Right forelimb (tissue), 1 donor: ENCODE data around the gene PLCL1.
"Not testable (repeated sequence)": the region's sequence is repeated elsewhere in the genome, so short reads cannot be mapped to it uniquely, and the experiment has no call there.

Experiments
- DNase-seq: peaks from one replicate; pipeline ENCODE4 v3.0.0-alpha.2; 2018

Gene PLCL1

GRCh38 chr2:197810491-197810890 is 6.1 kb downstream of the PLCL1 start:
- no peak for DNase-seq

GRCh38 chr2:197813093-197813787 is 8.8 kb downstream of the PLCL1 start:
- DNase-seq = no peak

DNA sequence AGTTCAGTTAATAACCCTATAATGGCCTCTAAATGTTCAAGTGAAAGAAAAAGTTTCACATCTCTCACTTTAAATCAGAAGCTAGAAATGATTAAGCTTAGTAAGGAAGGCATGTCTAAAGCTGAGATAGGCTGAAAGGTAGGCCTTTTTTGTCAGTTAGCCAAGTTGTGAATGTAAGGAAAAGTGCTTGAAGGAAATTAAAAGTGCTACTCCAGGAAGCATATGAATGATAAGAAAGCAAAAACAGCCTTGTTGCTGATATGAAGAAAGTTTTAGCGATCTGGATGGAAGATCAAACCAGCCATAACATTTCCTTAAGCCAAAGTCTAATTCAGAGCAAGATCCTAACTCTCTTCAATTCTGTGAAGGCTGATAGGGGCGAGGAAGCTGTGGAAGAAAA is 10.1 kb downstream of the PLCL1 start:
- no peak for DNase-seq

DNA sequence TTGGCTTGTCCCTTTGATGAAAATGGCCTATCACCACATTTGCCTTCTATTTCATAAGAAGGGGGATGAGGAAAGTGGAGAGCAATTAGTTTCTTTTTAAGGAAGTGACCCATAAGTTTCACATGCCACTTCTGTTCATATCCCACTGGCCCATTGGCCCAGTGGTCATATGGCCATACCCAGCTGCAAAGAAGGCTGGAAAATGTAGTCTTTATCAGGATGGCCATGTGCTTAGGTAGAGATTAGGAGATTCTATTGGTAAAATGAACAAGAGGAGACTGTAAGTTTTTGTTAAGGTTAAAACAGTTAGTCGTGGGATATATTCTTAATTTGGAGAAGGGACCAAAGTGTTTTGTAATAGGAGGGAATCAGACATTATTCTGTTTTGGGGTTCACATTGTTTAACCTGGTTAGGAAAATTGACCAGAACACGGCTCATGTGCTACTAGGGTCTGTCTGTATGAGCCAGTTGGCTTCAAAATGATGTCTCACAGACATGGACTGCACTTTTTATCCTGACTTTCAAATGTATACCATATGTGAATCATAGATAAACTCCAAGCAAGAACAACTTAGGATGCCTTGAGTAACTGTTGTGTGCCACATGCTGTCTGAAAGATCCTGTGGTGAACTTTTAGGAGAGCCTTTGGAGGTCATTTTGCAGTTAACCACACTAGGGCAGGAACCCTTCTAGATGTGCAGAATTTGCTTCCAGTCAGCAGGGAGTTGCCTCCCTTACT is 17.3 kb downstream of the PLCL1 start:
- DNase-seq = no peak

GRCh38 chr2:197822333-197822732 is 17.9 kb downstream of the PLCL1 start:
- DNase-seq = no peak

DNA sequence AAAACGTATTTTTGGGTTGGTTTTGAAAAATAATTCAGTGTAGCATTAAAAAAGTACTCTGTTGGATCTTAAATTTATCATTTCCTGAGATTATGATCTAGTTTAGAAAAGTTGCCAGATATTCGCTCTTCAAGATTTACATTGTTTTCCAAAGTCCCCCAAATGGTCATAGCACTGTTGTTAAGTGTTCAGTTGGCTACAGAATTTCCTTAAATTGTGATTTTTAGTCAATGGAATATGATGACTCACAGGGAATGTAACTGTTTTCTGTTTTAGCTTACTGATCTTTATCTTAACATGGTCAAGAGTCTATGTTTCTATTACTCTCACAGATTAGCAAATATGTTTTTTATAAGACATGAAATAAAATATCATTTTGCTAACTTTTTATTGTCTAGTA is 23.2 kb downstream of the PLCL1 start:
- no peak for DNase-seq

DNA sequence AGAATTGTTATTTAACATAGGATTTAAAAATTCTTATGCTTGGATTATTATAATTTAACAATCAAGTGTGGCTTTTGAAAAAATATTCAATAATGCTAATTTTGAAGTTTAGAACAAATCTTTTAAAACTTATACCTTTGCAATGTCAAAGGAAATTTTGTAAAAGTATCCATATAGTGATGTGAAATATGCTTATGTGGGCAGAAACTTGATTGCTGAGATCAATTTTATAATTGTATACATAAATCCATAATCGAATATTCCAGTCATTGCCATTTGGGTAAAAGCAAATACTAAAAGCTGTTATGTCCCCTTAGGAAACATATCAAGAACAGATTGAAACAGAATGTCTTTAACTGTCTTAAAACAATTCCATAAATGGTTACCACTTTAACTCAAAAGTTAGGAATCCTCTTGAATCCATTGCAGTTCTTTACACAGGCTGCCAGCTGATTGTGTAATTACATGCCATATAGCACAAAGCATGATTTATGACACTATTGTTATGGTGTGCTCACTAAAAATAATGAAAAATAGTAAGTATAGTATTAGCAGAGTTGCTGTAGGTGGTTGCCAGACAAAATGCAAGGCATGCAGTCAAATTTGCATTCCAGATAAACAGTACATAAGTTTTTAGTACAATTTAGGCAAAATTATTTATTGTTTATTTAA is 24.2 kb downstream of the PLCL1 start:
- DNase-seq = no peak

DNA sequence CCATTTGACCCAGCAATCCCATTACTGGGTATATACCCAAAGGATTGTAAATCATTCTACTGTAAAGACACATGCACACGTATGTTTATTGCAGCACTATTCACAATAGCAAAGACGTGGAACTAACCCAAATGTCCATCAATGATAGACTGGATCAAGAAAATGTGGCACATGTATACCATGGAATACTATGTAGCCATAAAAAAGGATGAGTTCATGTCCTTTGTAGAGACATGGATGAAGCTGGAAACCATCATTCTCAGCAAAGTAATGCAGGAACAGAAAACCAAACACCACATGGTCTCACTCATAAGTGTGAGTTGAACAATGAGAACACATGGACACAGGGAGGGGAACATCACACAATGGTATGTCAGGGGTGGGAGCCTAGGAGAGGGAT is 30.4 kb downstream of the PLCL1 start:
- DNase-seq = not testable (repeated sequence)

- DNase-seq = no peak
These were observed 30.9 kb downstream of the PLCL1 start for GRCh38 chr2:197835293-197835692.

GRCh38 chr2:197838036-197838435 is 33.6 kb downstream of the PLCL1 start:
- no peak for DNase-seq

DNA sequence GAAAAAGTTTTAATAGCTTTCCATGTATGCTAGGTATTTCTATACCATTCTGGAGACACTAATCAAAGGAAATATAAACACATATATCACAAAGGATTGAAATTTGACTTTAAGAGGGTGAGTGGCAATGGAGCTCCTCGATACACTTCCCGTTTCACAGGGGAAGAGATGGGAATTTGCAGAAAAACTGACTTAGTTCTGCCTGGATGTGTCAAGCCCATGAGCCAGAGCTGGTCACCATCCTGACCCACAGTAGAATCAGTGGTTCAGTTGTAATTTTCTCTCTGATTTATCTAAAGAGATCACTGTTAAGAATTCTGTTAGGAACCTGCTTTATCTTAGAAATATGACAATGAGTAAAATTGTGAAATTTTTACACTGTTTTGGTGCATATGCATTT is 34.2 kb downstream of the PLCL1 start:
- no peak for DNase-seq

- DNase-seq = no peak
These were observed 34.9 kb downstream of the PLCL1 start for GRCh38 chr2:197839327-197839726.

GRCh38 chr2:197839856-197840255 is 35.5 kb downstream of the PLCL1 start:
- DNase-seq = no peak

DNA sequence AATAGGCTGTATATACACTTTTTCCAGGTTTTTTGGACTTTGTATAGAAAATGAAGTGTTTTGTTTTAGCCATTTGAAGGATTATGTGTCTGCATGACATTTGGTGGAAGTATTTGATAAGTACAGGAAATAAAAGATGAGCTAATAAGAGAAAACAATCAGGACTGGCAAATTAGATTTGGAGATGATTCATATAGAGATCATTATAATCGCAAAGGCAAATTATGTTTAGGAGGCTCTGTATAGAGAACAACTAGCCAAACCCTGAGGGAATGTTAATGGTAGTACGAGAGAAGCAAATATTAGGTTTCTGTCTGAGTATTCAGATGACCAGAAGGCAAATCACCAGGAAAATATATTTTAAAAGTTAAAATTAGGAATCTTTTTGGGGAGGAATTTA is 41.7 kb downstream of the PLCL1 start:
- DNase-seq = no peak

DNA sequence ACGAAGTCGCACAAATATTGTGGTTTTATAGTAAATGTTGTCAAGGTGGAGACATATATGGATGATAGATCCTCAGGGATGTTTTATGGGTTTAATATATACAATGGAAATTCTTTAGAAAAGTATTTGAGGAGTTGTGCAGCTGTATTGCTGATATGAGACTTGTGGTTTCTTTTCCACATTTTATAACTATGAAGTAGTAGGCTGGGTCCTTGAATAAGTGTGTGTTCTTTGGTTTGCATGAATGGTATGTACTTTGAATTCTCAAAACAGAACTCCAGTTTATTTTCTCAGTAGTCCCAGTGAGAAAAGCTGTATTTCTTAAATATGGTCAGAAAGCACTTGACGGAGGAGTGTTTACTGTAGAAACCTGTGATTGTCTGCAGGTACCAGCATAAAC is 42.4 kb downstream of the PLCL1 start:
- DNase-seq = no peak

- DNase-seq = no peak
These were observed 43.4 kb downstream of the PLCL1 start for GRCh38 chr2:197847651-197848401.

DNA sequence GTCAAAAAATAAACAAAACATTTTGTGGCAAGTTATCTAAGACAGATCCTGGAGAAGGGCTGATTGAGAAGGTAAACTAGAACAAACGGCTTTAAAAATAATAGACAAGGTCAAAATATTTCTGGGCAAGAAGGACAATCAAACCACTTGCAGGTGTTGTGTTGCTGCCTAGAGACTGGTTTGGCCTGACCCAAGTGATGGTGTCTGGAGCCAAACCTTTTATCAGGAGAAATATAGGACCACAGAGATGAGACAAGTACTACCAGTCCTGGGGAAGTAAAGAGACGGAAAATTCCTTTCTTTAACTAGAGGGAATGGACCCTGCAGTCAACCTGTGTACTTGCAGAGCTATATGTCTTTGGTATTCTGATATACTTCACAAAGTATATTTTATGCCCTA is 44.2 kb downstream of the PLCL1 start:
- no peak for DNase-seq

DNA sequence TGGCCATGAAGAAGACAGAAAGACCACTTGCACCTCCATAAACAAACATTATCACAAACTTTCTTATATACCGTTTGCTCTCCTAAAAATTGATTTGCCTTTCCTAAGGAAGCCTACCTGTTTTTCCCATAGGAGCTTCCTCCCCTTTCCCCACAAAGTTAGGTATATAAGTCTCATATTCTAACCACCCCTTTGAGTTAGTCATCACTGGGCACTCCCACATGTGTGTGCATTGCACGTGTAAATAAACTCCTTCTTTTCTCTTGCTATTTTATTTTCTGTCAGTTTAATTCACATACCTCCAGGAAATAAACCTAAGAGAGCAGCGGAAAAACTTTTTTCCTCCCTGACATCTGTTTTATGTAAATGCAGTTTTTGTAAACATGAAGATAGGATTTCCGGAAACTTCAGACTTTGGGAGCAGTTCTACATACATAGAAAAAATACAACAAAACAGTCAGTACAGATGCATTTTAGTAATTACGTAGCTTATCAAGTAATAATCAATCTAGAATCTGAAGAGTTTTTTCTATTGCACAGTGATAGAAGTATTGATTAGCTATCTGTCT is 46.6 kb downstream of the PLCL1 start:
- no peak for DNase-seq

DNA sequence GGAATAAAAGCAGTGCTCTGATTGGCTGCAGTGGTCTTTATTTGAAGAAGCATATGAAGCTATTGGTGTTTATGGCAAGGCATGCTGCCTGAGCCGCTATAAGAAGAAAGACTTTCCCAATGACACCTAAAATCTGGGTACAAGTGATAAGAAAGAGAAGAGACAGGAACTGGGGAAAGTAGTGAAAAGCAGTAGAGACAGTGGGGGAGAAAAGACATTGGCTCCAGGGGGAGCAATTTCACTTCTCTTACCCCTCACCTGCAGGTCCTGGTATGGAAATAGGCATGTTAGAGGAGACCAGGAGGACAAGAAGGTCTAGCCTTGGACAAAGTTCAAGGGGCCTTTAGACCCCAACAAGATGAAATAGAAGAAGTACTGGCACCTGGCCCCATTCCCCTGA is 47.1 kb downstream of the PLCL1 start:
- no peak for DNase-seq

DNA sequence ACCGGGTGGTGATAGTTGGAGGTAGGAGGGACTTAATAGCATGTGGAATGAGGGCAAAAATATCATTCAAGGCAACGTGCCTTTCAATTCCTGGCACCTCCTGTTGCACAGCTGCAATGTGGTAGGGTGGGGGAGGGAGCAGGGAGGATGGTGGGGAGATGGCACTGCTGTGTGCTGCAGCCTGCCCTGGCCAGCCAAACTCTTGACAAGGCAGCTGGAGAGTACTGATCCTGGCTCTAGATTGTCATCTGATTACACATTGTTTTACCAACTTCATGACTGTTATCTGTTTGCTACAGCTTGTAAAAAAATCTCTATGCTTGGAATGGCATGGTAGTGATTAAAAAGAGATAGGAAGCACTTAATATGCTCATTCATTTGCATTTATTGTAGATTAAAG is 47.7 kb downstream of the PLCL1 start:
- no peak for DNase-seq

DNA sequence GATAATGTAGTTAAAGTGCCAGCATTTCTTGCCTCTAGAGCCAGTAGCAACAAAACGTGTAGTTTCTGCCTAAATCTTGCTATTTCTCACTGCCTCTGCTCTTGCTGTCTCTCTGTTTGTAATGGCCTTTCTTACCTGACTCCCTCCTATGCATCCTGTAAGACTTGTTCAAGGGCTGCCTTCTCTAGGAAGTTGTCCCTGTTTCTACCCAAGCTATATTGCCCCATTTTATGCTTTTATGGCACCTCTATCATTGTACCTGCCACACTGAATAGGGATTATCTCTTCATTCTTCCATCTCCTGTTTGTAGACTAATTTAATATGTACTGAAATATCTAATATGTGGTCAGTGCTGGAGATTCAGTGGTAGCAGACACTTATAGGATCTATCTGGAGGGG is 49.2 kb downstream of the PLCL1 start:
- no peak for DNase-seq

GRCh38 chr2:197857476-197858107 is 53.2 kb downstream of the PLCL1 start:
- no peak for DNase-seq
